GM18505 (cell line): ENCODE measurements around the gene FAM111A.

Source experiments
- ATAC-seq: cut with Tn5 transposase; IDR thresholded peaks from one replicate; pipeline ENCODE4 v1.9.1; 2021; ENCODE audit not compliant: unreplicated experiment
- POLR2A ChIP-seq: IDR thresholded peaks from 4 replicates; pipeline ENCODE4 v1.6.1; 2011; ENCODE audit warnings: borderline replicate concordance; ENCODE audit not compliant: insufficient read depth, insufficient read length; ENCODE audit errors: extremely low read depth

The FAM111A gene

GRCh38 chr11:59193587-59194130 is 51.0 kb downstream of the FAM111A start:
- ATAC-seq = no peak
- no peak for TF ChIP-seq POLR2A

- no peak for ATAC-seq
Observed at GRCh38 chr11:59195586-59195985, 52.9 kb downstream of the FAM111A start.

GRCh38 chr11:59196777-59197176 is 54.1 kb downstream of the FAM111A start:
- no peak for TF ChIP-seq POLR2A
- no peak for ATAC-seq

More at GRCh38 chr11:59195586-59195985, 52.9 kb downstream of the FAM111A start:
- TF ChIP-seq POLR2A = no peak

- no peak for TF ChIP-seq POLR2A
- no peak for ATAC-seq
Observed at GRCh38 chr11:59197991-59198390, 55.3 kb downstream of the FAM111A start.

GRCh38 chr11:59198726-59199125 is 56.1 kb downstream of the FAM111A start:
- TF ChIP-seq POLR2A = no peak
- ATAC-seq = no peak

- ATAC-seq = peak; percentile 53
Observed at GRCh38 chr11:59199546-59200422, 57.1 kb downstream of the FAM111A start.

GRCh38 chr11:59200423-59200746 is 57.7 kb downstream of the FAM111A start:
- no peak for TF ChIP-seq POLR2A

More at GRCh38 chr11:59199546-59200422, 57.1 kb downstream of the FAM111A start:
- TF ChIP-seq POLR2A = no peak

GRCh38 chr11:59201353-59201752 is 58.7 kb downstream of the FAM111A start:
- ATAC-seq = no peak

More at GRCh38 chr11:59200423-59200746, 57.7 kb downstream of the FAM111A start:
- no peak for ATAC-seq

More at GRCh38 chr11:59201353-59201752, 58.7 kb downstream of the FAM111A start:
- no peak for TF ChIP-seq POLR2A
